ENCODE results near the gene OPTN.

- TF ChIP-seq CTCF (IDR thresholded peaks at IDR 0.05 in 4 of 5, conservative IDR thresholded peaks at IDR 0.05 in 1 of 5), result no peak
- no peak for TF ChIP-seq POLR2A (IDR thresholded peaks at IDR 0.05)
These were observed 758 bp upstream of the OPTN start for GRCh38 chr10:13099144-13099665.

All from gastrocnemius medialis (tissue), 4 donors.